NCI-H146 treated with DMSO at 0.1 percent for 48 hours (cell line): ENCODE results near the gene FRMD4A.

Experiments used
- DNase-seq: peaks from one replicate; lab custom pipeline; 2025; ENCODE audit not compliant: unreplicated experiment; lab: John Stamatoyannopoulos, UW

Gene FRMD4A

GRCh38 chr10:14023673-14024328 is 306.9 kb downstream of the FRMD4A start:
- no peak for DNase-seq

- DNase-seq: no peak
Measured at GRCh38 chr10:14022954-14023672, 307.6 kb downstream of the FRMD4A start.

DNA sequence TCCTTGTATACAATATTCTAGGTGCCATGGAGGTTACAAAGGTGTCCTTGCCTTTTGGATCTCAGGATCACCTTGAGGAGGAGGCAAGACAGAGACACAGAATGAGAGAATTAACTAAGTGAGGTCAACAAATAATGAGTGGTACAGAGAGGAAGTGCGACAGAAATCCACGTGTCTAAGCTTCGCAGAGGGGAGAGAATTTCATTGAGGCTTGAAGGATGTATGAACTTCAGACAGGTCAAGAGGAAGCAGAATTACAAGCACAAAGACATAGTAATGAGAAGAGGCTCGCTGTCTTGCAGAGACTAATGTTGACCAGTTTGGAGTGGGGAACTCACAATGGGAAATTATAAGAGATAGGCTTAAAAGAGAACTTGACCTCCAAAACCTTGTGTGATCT is 308.7 kb downstream of the FRMD4A start:
- DNase-seq: no peak

GRCh38 chr10:14020037-14020664 is 310.6 kb downstream of the FRMD4A start:
- peak; percentile 99 for DNase-seq

DNA sequence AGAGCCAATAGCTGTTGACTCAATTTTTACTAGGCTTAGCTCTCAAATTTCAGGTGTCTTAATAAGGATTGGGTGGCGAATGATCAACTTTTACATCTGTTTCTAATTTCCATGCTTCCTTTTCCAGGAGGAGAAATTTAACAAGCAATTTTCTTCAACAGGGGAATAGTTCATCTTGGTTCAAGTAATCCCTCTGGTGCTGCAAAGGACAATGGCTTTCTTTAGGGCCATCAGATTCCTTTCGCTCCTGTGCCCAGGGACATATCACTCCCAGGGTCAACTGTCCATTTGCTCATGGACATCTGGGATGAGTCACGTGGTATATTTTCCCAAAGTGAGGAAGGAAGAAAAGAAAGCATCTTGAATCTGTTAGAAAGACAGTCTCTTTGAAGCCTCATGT is 313.3 kb downstream of the FRMD4A start:
- DNase-seq: no peak

DNA sequence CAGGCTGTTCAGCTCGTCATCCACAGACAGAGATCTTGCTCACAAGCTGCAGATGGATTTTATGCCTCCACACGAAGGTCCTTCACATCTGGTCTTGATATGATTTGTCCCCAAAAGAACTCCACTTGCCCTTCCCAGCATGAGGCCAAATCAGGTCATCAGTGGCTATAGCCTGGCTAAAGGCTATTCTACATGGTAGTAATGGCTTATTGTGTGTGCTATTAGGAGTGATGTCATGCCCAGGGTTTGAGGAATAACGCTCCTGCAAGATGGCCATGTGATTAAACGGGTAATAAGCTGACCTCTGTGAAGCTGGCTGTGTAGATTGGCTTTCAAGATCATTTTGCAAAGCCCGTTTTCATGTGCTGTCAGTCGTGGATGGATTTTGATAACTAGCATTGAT is 313.8 kb downstream of the FRMD4A start:
- DNase-seq: peak; percentile 22

GRCh38 chr10:14016011-14016536 is 314.6 kb downstream of the FRMD4A start:
- no peak for DNase-seq

- no peak for DNase-seq
Measured at GRCh38 chr10:14014423-14014822, 316.3 kb downstream of the FRMD4A start.

DNA sequence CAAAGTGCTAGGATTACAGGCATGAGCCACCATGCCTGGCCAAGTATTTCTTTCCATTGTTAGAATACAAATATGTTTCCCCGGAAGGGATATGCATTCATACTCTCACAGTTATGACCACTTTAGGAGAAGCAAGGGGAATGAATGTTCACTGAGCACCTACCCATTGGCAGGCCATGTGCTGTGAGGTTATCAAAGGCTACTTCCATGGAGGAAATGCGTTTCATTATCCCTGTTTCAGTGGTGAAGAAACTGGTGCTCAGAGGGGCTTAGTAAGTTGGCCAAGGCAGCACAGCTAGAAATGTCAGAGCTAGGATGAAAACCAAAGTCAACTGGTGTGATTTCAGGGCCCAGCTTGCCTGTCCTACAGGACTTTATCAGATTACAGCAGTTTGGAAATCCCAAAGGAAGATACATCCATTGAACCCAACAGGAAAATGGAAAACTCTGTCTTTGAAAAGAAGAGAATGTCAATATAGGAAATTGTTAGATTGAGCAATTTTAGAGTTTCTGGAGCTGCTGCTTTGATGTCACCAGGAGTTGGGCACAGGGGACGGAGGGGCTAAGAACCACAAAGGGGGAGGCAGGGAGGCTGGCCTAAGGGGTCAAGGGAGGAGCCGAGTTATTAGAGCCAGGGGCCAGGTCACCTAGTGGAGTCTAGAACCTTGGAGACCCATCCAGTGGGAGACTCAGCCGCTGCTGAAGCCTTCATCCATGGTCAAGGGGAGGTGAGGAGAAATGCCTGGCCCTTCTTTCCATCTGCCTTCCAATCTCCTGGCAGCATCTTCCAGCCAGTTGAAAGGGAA is 319.8 kb downstream of the FRMD4A start:
- no peak for DNase-seq

DNA sequence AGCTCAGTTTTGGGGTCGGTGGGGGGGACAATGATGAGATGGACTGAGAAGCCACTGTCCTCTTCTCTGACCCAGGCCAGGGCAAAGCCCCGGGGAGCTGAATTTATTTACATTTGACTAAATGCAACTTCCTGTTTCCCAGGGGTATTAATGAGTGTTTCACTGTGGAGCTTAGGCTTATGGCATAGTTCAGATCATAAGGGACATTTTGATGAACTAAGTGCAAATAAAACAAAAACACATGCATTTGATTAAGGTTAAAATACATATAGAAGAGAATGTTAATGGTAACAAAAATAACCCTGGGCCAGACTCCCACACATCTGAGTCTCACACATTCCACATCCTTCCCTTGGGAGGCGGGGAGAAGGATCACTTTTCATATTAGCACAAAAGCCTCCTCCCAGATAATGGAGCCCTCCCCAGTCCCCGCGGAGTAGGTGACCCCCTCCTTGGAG is 320.6 kb downstream of the FRMD4A start:
- DNase-seq: peak; percentile 19

DNA sequence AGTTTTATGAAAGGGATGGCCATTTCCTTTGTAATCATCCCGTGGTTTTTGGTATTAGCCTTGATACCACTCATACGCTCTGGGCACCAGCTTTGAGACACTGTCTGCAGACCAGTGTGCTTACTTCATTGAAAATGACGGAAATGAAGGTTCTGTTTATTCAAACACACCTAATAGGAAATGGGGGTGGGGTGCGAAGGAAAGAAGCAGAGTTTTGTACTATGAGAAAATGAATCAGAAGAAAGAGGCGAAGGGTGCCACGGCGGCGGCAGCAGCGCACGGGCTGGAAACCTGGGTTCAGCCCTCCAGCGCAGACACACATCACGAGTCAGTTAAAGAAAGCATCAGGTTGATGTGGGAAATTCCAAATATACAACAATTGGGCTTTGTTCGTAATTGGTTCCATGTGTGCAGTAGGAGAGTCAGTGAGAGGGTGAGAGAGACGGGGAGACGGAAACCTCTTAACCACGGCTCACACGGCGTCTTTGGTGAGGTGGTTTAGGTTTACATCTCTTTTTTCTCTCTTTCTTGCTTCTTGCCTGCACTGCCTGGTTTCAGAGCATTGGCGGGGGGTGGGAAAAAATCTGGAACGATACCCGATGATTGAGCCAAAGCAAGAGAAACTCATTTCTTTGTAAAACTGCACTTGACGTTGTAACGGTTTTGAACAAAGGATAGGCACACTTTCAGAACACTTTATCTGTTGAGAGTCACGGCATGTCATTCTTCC is 321.2 kb downstream of the FRMD4A start:
- DNase-seq: no peak

- no peak for DNase-seq
Measured at GRCh38 chr10:14008740-14009080, 322.0 kb downstream of the FRMD4A start.

DNA sequence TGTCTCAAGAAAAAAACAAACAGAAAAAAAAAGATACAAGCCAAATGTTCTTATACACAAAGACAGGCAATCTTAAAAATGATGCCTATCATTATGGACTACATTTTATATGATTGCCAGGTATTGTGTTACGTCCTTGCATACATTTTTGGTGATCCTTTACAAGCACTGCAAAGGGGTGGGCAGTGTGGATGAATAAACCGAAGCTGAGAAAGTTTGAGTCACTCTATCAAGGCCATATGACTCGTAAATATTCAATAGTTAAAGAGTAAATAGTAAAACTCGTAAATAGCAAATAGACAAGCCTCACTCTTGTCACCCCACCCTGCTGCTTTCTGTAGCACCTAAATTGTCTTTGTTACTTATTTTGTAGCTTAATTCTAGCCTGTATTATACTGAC is 326.2 kb downstream of the FRMD4A start:
- DNase-seq: no peak

GRCh38 chr10:14003517-14004184 is 327.1 kb downstream of the FRMD4A start:
- no peak for DNase-seq

DNA sequence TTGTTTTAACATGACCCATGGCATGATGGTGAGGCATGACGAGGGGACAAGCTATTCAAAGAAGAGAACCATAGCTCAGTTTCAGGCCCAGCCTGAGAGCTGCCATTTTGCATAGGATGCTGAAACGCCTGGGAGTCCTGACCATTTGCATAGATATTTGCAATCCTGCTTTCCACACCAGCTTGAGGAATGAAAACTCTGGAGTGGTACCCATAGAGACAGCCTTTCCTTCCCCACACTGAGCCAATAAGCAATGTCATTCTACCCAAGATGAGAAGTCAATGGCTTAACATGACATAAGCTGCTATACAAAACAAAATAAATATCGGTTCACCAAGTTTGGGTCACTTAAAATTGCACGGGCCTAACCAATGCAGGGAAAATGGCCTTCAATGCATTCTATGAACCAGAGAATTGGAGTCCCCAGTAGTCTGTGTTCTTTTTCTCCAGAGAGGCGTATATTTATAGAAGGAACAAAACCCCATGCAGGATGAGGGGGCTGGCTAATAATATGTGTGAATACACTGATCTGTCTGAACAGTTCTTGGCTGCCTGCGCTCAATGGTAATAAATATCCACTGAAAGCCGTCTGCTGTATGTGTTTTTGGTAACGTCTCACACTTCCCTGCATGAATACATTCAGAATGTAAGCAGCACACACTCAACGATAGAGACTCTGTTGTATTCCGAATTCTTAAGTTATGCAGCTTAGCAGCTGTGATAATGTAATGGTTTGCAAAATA is 329.3 kb downstream of the FRMD4A start:
- no peak for DNase-seq

GRCh38 chr10:13998163-13998835 is 332.4 kb downstream of the FRMD4A start:
- DNase-seq: no peak

DNA sequence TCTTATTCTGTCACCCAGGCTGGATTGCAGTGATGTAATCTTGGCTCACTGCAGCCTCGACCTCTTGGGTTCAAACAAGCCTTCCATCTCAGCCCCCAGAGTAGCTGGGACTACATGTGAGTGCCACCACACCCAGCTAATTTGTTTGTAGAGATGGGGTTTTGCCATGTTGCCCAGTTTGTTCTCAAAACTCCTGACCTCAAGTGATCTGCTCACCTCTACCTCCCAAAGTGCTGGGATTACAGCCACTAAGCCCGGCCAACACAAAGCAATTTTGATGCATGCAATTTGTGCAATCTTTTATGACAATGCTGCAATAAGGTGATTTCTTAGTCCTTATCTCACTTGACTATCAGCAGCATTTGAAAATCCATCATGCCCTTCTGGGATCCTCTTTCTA is 333.1 kb downstream of the FRMD4A start:
- no peak for DNase-seq

DNA sequence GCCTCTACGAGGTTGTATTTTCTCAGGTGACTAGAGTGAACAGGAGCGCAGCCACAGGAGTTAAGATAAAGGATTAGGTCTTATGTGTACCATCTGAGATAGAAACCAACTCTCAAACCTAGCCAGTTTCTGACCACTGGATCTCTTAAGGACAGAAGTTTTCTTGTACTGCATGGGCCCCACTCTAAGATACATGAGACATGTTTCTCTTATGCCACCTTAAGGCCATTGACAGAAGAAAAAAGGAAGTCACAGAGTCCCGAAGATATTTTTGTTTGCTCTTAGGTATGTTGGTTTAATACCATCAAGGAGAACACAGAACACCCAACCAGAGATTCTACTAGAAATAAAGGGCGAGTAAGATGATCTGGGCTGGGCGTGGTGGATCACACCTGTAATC is 335.8 kb downstream of the FRMD4A start:
- no peak for DNase-seq

DNA sequence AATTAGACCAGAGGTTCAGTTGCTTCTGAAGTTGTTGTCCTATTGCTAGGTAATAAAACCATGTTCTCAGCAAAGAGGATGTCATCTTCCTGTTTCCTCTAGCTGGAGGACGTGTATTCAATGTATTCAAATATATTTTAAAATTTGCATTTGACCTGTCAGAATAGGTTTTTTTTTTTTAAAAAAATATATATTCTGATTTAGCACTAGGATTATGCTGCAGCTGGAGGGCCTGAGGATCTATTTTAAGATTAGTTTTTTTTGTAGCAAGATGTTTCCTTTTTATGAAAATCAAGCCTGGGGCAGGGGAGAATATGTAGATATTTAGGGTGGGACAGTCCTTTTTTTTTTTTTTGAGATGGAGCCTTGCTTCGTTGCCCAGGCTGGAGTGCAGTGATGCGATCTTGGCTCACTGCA is 337.0 kb downstream of the FRMD4A start:
- DNase-seq: no peak
